ENCODE measurements around the gene SLC22A5.
"Not testable (repeated sequence)": the region's sequence is repeated elsewhere in the genome, so short reads cannot be mapped to it uniquely, and the experiment has no call there.

Gene SLC22A5

GRCh38 chr5:132411304-132412013 lies 41.9 kb downstream of the SLC22A5 start:
- DNase-seq (ENCODE audit: extremely low spot score) = no peak
- ChIA-PET POLR2A (interaction anchor here (1.4 kb wide), 1 partner anchor 77 kb away, joined by 5 read pairs; no protein-coding TSS in a partner anchor), CTCF (interaction anchor here (0.7 to 8.6 kb wide), 22 partner anchors 9 to 1178 kb away, joined by 3 to 84 read pairs (median 6); partner anchors contain the start of genes IRF1 and SLC22A5)
- TF ChIP-seq CTCF (IDR thresholded peaks at IDR 0.05; ENCODE audit: control extremely low read depth, extremely low read depth, low read depth, missing control alignments) = no peak

GRCh38 chr5:132413567-132413966 lies 44.1 kb downstream of the SLC22A5 start:
- no peak for DNase-seq (ENCODE audit: extremely low spot score)
- TF ChIP-seq CTCF (IDR thresholded peaks at IDR 0.05; ENCODE audit: control extremely low read depth, extremely low read depth, low read depth, missing control alignments) = no peak
- POLR2A ChIA-PET = interaction anchor here (1.4 to 2.3 kb wide), 2 partner anchors 13 to 77 kb away, joined by 5 to 7 read pairs; partner anchors contain the start of gene IRF1
- CTCF ChIA-PET = interaction anchor here (1.5 to 4.9 kb wide), 3 partner anchors 12 to 87 kb away, joined by 4 to 37 read pairs (median 14); no protein-coding TSS in a partner anchor

- TF ChIP-seq CTCF (IDR thresholded peaks at IDR 0.05; ENCODE audit: control extremely low read depth, extremely low read depth, low read depth, missing control alignments) = no peak
- CTCF ChIA-PET = interaction anchor here (0.9 to 4.9 kb wide), 16 partner anchors 10 to 405 kb away, joined by 3 to 37 read pairs (median 4); partner anchors contain the start of gene IRF1
- no peak for DNase-seq (ENCODE audit: extremely low spot score)
- POLR2A ChIA-PET = interaction anchor here (0.6 to 2.3 kb wide), 4 partner anchors 11 to 75 kb away, joined by 3 to 7 read pairs (median 4); partner anchors contain the start of gene IRF1
Measured at GRCh38 chr5:132414634-132415378, 45.3 kb downstream of the SLC22A5 start.

- ChIA-PET CTCF (interaction anchor here (1.1 to 4.9 kb wide), 15 partner anchors 10 to 405 kb away, joined by 3 to 37 read pairs (median 5); partner anchors contain the start of gene IRF1), POLR2A (interaction anchor here (2.3 kb wide), 1 partner anchor 11 kb away, joined by 7 read pairs; no protein-coding TSS in a partner anchor)
- not testable (repeated sequence) for DNase-seq (ENCODE audit: extremely low spot score)
Measured at GRCh38 chr5:132415516-132415915, 46.0 kb downstream of the SLC22A5 start.

GRCh38 chr5:132416306-132417009 lies 46.9 kb downstream of the SLC22A5 start:
- no peak for DNase-seq (ENCODE audit: extremely low spot score)
- no peak for TF ChIP-seq CTCF (IDR thresholded peaks at IDR 0.05; ENCODE audit: control extremely low read depth, extremely low read depth, low read depth, missing control alignments)
- CTCF ChIA-PET = interaction anchor here (1.2 to 4.9 kb wide), 10 partner anchors 9 to 404 kb away, joined by 3 to 37 read pairs (median 5); partner anchors contain the start of gene IRF1
- POLR2A ChIA-PET = no interaction called here

- CTCF ChIA-PET = interaction anchor here (0.7 to 4.9 kb wide), 10 partner anchors 9 to 401 kb away, joined by 3 to 37 read pairs (median 4); partner anchors contain the start of gene IRF1
- no peak for TF ChIP-seq CTCF (IDR thresholded peaks at IDR 0.05; ENCODE audit: control extremely low read depth, extremely low read depth, low read depth, missing control alignments)
- POLR2A ChIA-PET = no interaction called here
- DNase-seq (ENCODE audit: extremely low spot score) = no peak
Measured at GRCh38 chr5:132417010-132417439, 47.5 kb downstream of the SLC22A5 start.
